WTC11 (cell line): ENCODE results near the gene SNX8.

Experiments
- CREM ChIP-seq: sonication (generic); formaldehyde crosslinking; IDR thresholded peaks from 2 replicates; pipeline ENCODE4 v1.8.1; 2022; ENCODE audit warnings: mild to moderate bottlenecking, missing genetic modification reagents, moderate library complexity
- CTCF ChIP-seq: fragments of 200-600 bp; IDR thresholded peaks from 2 replicates; pipeline ENCODE4 v1.8.0; 2022; ENCODE audit warnings: antibody characterized with exemption
- PRDM15 ChIP-seq: sonication (generic); formaldehyde crosslinking; IDR thresholded peaks from 2 replicates; pipeline ENCODE4 v1.8.0; 2022; ENCODE audit warnings: missing genetic modification reagents
- RORB ChIP-seq: fragments of 250-450 bp; sonication (Bioruptor Pico); IDR thresholded peaks from 2 replicates; pipeline ENCODE4 v1.9.0; 2021; ENCODE audit warnings: mild to moderate bottlenecking

- no peak for TF ChIP-seq CREM (CRISPR knock-in tag)
- TF ChIP-seq RORB (CRISPR knock-in tag): no peak
- TF ChIP-seq CTCF: no peak
- TF ChIP-seq PRDM15 (CRISPR knock-in tag): no peak
Observed at GRCh38 chr7:2313450-2314208, 612 bp downstream of the SNX8 start.
